Transverse colon (tissue), 4 donors: ENCODE results near the gene SMAD6.

ENCODE experiments used
- POLR2AphosphoS5 ChIP-seq, 3 donors: sonication (generic); formaldehyde crosslinking; IDR thresholded peaks; one replicate each; pipeline ENCODE4 v1.6.1; 2016; ENCODE audit warnings: antibody characterized with exemption in 3 of 3
- TF ChIP-seq, protein P1 (sequence below), 5 experiments: fragments of 200-600 bp in 3 of 5; fragments of 450-650 bp in 2 of 5; sonication (generic) in 3 of 5; IDR thresholded peaks; 1 replicate in 2 of 5; 2 replicates in 3 of 5; pipeline ENCODE4 v1.5.1; 2016 to 2017; ENCODE audit warnings: antibody characterized with exemption in 5 of 5, inconsistent platforms in 3 of 5, mild to moderate bottlenecking in 2 of 5, moderate library complexity in 1 of 5

DNA sequence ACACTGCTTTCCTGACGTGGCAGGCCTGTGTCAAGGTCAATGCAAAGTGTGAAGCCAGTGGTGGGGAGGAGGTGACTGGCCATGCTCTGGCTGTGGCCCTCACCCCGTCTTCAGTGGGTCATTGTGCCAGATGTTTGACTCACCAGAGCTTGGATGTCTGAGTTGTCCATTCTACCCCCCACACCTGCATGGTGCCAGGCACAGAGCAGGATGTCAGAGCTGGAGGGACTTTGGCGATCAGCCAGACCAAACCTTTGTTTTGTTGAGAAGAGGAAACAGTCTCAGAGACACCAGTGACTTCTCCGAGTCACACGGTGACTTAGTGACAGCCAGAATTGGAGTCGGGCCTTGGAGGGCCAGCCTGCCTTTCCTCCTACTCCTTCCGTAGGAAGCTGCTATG, 49.5 kb downstream of the SMAD6 start:
- TF ChIP-seq, protein P1, sequence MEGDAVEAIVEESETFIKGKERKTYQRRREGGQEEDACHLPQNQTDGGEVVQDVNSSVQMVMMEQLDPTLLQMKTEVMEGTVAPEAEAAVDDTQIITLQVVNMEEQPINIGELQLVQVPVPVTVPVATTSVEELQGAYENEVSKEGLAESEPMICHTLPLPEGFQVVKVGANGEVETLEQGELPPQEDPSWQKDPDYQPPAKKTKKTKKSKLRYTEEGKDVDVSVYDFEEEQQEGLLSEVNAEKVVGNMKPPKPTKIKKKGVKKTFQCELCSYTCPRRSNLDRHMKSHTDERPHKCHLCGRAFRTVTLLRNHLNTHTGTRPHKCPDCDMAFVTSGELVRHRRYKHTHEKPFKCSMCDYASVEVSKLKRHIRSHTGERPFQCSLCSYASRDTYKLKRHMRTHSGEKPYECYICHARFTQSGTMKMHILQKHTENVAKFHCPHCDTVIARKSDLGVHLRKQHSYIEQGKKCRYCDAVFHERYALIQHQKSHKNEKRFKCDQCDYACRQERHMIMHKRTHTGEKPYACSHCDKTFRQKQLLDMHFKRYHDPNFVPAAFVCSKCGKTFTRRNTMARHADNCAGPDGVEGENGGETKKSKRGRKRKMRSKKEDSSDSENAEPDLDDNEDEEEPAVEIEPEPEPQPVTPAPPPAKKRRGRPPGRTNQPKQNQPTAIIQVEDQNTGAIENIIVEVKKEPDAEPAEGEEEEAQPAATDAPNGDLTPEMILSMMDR (IDR thresholded peaks at IDR 0.05) = no peak
- TF ChIP-seq POLR2AphosphoS5 (IDR thresholded peaks at IDR 0.05) = no peak
